GM19463 (cell line): ENCODE measurements around the gene EPHA6.

ENCODE experiments used
- ATAC-seq: cut with Tn5 transposase; IDR thresholded peaks from one replicate; pipeline ENCODE4 v1.9.1; 2021; ENCODE audit warnings: mild to moderate bottlenecking, moderate library complexity; ENCODE audit not compliant: unreplicated experiment

The EPHA6 gene

DNA sequence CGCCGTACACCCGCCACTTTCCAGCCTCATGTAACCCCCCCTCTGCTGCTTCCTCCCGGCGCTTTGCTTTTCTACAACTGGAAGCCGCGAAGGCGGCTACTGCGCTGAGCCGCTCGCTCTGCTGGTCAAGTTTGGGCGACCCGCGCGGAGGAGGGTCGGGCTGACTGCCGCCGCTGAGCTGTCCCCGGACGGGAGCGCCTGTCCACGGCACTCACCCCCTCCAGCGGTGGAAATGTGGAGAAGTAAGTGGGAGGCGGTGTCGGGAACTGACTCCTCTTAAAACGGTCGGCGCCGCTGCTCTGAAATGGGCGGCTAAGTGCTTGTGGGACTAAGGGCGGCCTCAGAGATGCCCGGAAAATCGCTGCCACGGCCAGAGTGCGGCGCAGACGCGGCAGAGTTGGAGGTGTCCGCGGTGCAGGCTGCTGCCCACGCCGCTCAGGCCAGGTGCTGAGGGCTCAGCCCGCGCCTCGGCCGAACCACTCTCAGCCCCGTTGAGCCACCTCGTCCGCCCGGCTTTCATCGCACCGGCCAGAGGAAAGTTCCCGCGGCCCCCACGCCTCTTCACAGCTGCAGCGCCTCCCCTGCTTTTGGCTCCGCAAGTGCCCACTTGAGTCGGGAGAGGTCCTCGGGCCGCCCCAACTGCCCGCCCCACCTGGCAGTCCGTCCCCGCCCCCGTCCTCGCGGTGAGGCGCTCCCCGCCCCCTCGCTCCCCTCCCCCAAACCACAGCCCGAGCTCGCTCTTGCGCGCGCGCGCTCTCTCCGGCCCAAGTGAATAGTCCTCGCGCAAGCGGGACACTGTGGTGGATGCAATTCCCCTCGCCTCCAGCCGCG is at the start of gene EPHA6:
Gene EPHA6, plus strand, starts transcription at position 775 of the 831 bp plus-strand sequence.
- peak; percentile 15 for ATAC-seq

DNA sequence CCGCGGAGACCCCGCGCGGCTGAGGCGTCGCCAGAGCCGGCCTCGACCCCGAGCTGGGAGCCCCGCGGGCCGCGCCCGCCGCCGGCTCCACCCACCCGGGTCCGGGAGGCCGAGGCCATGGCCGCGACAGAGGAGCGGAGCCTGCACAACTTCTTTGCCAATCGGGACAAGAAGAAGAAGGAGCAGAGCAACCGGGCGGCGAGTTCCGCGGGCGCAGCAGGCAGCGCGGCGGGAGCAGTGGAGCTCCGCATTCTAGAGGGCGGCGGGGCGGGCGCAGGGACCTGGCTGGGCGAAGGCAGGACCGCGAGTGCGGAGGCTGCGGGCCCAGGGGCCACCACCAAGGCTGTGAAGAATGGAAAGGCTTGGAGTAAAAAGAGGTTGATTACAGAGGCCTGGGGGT is 37.6 kb upstream of the EPHA6 start:
- ATAC-seq: no peak

DNA sequence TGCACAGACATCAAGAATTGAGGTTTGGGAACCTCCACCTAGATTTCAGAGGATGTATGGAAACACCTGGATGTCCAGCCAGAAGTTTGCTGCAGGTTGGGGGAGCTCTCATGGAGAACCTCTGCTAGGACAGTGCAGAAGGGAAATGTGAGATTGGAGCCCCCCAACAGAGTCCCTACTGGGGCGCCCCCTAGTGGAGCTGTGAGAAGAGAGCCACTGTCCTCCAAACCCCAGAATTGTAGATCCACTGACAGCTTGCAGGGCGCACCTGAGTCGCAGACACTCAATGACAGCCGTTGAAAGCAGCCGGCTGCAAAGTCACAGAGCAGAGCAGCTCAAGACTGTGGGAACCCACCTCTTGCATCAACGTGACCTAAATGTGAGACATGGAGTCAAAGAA is 34.6 kb upstream of the EPHA6 start:
- no peak for ATAC-seq

DNA sequence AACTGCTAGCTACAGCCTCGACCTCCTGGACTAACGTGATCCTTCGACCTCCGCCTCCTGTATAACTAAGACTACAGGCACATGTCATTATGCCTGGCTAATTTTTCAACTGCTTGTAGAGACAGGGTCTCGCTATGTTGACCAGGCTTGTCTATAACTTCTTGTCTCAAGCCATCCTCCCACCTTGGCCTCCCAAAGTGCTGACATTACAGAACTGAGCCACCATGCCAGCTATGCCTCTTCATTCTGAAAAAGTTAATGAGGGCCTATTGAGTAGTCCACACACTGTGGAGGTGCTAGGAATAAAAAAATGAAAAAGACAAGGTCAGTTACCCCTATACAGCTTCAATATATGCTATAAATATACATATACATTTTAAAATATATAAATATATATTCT is 18.3 kb upstream of the EPHA6 start:
- no peak for ATAC-seq

- ATAC-seq: no peak
Measured at GRCh38 chr3:96803870-96804269, 10.5 kb upstream of the EPHA6 start.

DNA sequence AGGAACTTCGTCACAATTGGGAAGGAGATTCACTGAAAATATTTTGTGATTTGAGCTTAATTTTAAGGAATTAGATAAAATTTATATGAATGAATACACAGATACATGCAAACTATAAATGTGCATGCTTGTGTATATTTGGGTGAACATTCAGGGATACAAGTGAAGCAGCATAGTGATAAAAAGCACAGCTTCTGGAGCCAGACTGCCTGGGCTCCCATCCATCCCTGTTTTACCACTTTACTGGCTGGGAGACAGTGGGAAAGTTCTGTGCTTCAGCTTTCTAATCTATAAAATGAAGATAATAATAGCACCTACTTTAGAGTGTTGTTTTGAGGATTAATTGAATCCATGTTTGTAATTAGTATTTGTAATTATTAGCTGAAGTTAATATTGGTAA is 8.1 kb upstream of the EPHA6 start:
- ATAC-seq: no peak

DNA sequence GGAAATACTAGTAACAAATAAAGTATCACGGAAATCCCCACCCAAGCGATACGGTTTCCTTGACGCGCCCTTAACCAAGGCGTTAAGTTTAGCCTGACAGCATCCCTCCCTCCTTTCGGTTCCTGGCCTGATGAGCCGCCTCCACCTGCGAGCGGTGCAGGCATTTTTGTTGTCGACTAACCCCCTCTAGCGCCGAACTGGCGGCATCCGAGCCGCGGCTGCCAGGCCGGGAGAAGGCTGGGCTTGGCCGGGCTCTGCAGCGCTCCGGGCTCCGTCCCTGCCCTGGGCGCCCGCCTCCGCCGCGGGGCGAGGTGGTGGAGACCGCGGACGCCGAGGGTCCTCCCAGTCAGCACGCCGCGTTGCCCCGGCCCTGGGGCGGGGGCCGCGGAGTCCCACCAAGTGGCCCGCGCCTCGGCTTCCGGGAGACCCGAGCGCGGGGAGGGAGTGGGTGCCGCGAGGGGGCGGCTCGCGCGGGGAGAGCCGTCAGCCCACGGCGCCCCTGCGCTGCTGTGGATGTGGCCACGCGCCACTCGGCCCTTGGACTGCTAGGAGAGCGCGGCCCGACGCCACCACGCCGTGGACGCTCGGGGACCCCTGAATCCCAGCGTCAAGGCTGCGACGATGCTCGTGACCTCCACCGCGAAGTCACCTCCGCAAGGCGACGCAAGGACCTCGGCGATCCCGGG is 1.1 kb upstream of the EPHA6 start:
- peak; percentile 96 for ATAC-seq

GRCh38 chr3:96814651-96815567 is 515 bp downstream of the EPHA6 start:
- no peak for ATAC-seq

GRCh38 chr3:96831175-96831574 is 16.8 kb downstream of the EPHA6 start:
- no peak for ATAC-seq

DNA sequence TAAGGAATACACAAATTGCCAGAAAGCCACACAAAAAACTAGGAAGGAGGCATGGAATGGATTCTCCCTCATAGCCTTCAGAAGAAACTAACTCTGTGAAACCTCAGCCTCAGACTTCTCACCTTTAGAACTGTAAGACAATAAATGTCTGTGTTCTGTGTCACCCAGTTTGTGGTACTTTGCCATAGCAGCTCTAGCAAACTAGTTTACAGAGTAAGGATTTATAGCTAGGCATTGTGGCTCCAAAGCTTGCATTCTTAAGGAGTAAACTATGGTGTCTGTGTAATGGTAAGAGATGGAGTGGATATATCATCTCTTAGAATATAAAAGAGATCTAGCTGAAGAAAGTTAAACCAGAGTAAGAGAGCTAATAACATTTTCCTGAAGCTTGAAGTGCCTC is 18.9 kb downstream of the EPHA6 start:
- no peak for ATAC-seq

- no peak for ATAC-seq
Measured at GRCh38 chr3:96836153-96836915, 21.9 kb downstream of the EPHA6 start.

DNA sequence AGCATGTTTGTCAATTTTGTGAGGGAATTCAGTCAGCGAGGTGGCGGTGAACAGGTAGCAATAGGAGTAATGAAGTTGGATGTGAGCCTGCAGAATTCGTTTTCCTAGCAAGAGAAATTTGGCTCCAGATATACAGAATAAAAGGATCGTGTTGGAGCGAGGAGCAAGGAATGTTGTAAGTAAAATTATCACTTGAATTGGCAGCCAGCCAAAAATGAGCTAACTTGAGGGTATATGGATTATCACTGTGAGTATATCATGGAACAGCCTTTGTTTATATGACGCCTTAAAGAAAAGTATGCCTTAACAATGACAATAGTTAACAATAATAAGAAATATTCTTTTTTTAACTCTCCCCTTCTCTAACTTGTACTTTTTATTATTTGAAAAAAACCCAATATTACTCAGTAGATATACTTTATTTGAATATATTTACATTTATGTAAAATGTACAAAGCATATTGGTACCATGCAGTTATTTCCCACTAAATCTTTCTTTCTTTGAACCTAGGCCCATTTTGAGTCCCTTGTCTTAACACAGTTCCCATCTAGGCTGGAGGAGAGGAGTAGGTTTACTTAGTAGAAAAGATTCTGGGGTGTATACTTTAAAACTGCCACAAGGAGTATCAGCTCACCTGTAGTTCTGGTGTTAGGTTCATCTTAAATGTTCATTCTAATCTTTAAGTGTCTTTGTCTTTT is 29.3 kb downstream of the EPHA6 start:
- ATAC-seq: no peak

DNA sequence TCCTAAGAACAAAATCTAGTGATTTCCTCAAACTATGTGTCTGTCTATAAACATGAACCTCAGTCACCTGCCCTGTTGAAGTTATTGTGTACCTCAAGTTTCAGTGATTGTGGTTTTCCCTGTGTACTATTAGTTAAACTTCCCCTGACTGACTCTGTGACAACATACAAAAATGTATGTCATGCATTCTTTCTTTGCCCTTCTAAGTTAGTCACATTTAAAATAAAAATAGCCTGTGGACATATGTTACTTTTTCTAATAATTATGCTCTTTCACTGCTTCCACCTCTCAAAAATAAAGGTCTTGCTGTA is 29.8 kb downstream of the EPHA6 start:
- ATAC-seq: no peak

DNA sequence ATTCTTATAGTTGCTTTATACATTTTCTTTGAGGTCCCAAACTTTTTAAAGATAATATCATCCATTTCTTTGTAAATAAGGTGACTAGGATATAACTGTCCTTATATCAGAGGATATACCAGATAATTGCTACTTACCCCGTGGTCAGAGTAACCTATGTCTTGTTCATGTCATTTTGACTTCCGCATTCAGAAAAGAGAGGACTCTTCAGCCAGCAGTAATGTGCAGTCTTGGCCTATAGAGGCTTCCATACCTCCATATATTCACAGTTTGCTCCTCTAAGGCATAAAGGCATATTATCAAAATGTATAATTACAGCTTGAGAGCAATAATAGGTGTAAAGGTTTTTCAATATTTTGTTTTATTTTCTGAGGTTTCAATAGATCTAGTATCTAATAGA is 38.5 kb downstream of the EPHA6 start:
- no peak for ATAC-seq

DNA sequence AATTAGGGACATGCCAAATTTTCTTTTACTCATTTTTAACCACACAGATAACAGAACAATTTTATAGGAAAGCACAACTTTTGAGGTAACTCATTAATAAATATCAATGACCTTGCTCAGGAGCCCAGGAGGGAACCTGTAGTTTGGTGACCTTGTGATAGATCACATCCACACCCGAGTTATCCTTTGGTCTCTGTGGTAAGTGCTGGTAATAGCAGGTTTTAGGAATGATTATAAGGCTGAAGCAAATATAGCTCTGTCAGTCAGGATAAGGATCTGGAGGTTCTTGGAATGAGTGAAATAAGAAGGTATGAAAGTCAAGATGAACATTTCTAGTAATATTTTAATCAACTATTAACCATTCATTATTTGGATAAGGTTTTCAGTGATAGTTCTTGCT is 46.5 kb downstream of the EPHA6 start:
- ATAC-seq: no peak

DNA sequence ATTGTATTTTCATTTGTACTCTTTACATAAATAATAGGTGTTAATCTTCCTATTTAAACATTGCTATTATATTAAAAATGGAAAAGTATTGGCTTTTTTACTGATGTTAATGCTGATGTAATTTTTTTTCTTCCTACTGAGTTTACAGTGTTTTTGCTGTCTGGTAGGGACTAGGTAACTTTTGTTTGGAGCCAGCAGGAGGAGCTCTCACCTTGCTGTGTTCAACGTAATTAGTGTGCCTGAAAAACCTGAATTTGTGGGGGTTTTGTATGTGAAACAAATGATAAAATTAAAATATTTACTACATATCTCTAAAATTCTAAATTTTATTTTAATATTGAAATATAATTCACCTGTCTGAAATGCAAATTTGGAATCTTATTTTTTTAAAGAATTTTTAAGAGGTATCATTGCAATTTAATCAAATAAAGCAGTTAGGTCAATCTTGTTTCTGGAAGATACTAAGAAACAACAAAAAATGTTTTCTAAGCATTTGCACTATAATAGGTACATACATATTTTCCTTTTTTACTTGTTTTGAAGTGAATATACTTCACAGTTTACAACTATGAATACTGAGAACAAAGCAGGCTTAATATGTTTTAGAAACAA is 48.8 kb downstream of the EPHA6 start:
- ATAC-seq: peak; percentile 69

DNA sequence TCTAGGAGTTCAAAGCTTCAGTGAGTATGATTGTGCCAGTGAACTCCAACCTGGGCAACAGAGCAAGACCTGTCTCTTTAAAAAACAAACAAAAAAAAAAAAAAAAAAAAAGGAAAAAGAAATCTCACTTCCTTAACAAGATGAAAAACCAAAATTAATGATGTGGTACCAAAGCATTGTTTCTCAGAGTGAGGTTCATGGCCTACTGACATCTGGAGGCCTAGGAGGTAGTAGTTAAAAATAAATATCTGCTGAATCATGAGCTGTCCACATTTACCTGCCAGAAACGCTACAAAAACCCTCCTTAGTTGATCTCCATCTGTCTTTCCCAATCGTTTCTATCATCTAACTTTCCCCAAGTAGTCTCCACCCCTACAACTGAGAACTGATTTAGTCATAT is 51.2 kb downstream of the EPHA6 start:
- no peak for ATAC-seq

DNA sequence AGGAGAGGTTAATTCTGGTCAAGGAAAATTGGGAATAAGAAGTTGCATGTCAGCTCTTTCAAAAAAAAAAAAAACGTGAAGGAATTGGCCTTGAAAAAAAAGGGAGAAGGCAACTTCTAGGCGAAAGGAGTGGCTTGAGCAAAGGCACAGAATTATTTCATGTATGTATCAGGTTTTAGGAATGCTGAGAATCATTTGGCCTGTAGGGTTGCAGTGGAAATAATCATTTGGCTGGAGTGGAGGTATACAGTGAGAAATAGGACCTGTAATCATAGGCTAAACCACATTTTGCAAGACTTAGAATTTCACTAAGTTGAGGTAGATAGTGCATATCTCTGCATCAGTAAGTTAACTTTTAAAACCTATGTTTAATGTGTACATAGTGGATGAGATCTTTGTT is 54.9 kb downstream of the EPHA6 start:
- no peak for ATAC-seq

DNA sequence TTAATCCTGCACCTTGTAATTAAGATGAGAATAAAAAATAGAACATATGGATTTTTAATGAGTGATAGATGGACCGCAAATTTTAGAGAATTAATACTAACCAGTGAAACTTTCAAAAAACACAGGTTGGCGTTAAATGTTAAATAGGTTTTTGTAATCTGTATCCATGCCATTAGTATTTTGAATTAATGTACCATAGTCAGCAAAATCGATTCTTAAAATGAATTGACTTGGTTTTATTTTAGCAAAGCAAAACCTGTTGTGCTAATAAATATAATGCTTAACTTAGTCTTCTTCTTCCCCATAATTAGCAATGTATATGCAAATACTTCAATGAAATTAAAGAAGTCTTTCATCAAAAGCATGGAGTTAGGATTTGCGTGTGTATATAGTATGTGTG is 63.1 kb downstream of the EPHA6 start:
- ATAC-seq: no peak

- ATAC-seq: no peak
Measured at GRCh38 chr3:96900031-96900430, 85.6 kb downstream of the EPHA6 start.
